Activated T-cell treated with anti-CD3 and anti-CD28 coated beads, Interleukin-2, amount 50 U/mL, for 72 hours (primary cell): ENCODE results near the gene LRMDA. TPM values are rescaled to one million over a fixed set of nuclear protein-coding genes. Genes with fewer than 3 reads are reported as not detected.

ENCODE experiments used
- ATAC-seq, 2 donors: fragments of 150-1000 bp; cut with Tn5 transposase; replicated peaks in 1 of 2; 2 replicates each; pipeline ENCODE4 v1.10.0; 2021; ENCODE audit warnings: moderate library complexity in 2 of 2, mild to moderate bottlenecking in 1 of 2
- DNase-seq, 2 donors: peaks; one replicate each; pipeline ENCODE4 v3.0.0; 2021 to 2022; ENCODE audit warnings: mixed read lengths in 1 of 2
- H3K27ac Mint-ChIP-seq: one replicate; pipeline ENCODE4 v1.8.0; 2022; ENCODE audit warnings: mild to moderate bottlenecking, moderate library complexity, mixed read lengths
- H3K27me3 Mint-ChIP-seq: one replicate; pipeline ENCODE4 v1.8.0; 2022; ENCODE audit warnings: low read depth, mixed read lengths
- H3K36me3 Mint-ChIP-seq, 2 donors: one replicate each; pipeline ENCODE4 v1.8.0; 2022; ENCODE audit warnings: mixed read lengths in 2 of 2, mild to moderate bottlenecking in 1 of 2; ENCODE audit not compliant: insufficient read depth in 2 of 2
- H3K4me1 Mint-ChIP-seq: one replicate; pipeline ENCODE4 v1.8.0; 2022; ENCODE audit warnings: low read depth, mixed read lengths
- H3K4me3 Mint-ChIP-seq, 2 donors: one replicate each; pipeline ENCODE4 v1.8.0; 2022; ENCODE audit warnings: mild to moderate bottlenecking in 2 of 2, mixed read lengths in 2 of 2, moderate library complexity in 2 of 2
- H3K9me3 Mint-ChIP-seq, 2 donors: one replicate each; pipeline ENCODE4 v1.8.0; 2022; ENCODE audit warnings: mixed read lengths in 2 of 2
- total RNA-seq, 2 donors: library from RNA; stranded (reverse); gene quantifications; one replicate each; pipeline ENCODE4 v1.2.3, GENCODE V29; 2022

Gene LRMDA
- total RNA-seq, 2 donors from 2014 or later = not detected

DNA sequence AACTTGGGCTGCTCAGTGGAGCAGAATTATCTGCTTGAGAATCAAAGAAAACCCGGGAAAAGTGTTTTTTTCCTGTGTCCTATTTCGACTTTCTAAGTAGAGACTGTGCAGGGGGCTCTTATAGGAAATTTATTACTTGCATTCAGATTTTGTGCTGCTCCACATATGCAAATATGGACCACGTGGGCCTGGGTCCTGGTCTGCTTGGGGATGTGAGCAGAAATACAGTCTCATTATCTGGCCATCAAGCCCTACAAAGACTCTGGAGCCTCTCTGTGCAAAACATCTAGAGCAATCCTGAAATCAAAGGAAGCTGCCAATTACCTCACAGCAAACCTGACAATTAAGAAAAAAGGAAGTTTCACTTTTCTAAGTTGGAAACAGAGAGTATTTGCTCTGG is 216.9 kb downstream of the LRMDA start:
- Mint-ChIP-seq H3K9me3 (peaks cover 0 to 1% of the 10 kb centered on the region in 2 donors), H3K4me3 (no peak overlapping the region), H3K27me3 (no peaks in the 10 kb centered on the region), H3K4me1 (no peaks in the 10 kb centered on the region), H3K27ac (no peak overlapping the region), H3K36me3 (no peaks in the 10 kb centered on the region)
- ATAC-seq (no peak), DNase-seq (no peak)

DNA sequence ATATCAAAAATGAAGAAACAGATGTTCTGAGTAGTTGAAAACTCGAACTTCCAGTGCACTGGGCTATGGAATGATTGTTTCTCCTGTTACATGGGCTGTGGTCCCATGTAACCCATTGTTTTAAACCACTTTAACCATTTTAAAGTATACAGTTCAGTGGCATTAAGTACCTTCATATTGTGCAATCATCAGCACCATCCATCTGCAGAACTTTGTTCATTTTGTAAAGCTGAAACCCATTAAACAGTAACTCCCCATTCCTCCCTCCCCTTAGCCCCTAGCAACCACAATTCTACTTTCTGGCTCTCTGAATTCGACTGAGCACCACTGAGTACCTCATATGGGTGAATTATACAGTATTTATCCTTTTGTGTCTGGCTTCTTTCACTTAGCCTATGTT is 217.4 kb downstream of the LRMDA start:
- ATAC-seq (no peak), DNase-seq (no peak)
- H3K27ac Mint-ChIP-seq = no peak overlapping the region
- no peak overlapping the region for H3K4me3 Mint-ChIP-seq
- H3K27me3 Mint-ChIP-seq = no peaks in the 10 kb centered on the region
- H3K4me1 Mint-ChIP-seq = no peaks in the 10 kb centered on the region
- no peaks in the 10 kb centered on the region for H3K36me3 Mint-ChIP-seq
- H3K9me3 Mint-ChIP-seq = peaks cover 0 to 1% of the 10 kb centered on the region in 2 donors

DNA sequence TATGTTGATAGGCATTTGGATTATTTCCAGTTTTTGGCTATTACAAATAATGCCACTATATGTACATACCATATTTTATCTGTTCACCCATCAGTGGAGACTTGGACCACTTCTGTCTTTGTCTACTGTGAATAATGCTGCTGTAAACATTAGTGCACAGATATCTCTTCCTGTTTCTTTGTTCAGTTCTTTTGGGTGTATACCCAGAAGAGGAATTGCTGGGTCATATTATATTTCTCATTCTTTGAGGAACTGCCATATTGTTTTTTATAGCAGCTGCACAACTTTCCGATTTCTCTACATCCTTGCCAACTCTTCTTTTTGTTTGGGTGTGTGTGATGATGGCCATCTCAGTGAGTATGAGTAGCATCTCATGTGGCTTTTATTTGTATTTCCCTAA is 218.0 kb downstream of the LRMDA start:
- no peak overlapping the region for H3K4me3 Mint-ChIP-seq
- peaks cover 0 to 1% of the 10 kb centered on the region in 2 donors for H3K9me3 Mint-ChIP-seq
- H3K27ac Mint-ChIP-seq = no peak overlapping the region
- H3K4me1 Mint-ChIP-seq = no peaks in the 10 kb centered on the region
- DNase-seq = no peak
- no peak for ATAC-seq
- no peaks in the 10 kb centered on the region for H3K27me3 Mint-ChIP-seq
- no peaks in the 10 kb centered on the region for H3K36me3 Mint-ChIP-seq

DNA sequence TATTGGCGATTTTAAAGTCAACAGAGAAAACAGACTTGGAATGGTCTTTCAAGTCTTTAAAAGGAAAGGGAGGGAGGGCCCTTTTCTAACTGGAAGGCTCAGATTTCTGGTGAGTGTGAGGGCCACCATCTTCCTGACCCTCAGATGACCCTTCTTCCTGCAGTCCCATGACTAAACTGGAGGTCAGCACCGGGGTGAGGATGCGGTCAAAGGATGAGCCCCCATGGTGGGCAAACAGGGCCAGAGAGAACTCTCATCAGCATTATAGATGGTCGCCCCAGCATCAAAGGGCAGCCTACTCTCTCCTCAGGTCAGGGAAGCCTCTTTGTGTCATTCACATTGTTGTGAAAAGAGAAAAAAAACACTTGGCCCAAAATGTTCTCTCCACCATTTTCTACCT is 219.2 kb downstream of the LRMDA start:
- H3K27me3 Mint-ChIP-seq = no peaks in the 10 kb centered on the region
- no peak for ATAC-seq
- no peaks in the 10 kb centered on the region for H3K36me3 Mint-ChIP-seq
- DNase-seq = no peak
- H3K27ac Mint-ChIP-seq = no peak overlapping the region
- H3K4me3 Mint-ChIP-seq = no peak overlapping the region
- peaks cover 0 to 1% of the 10 kb centered on the region in 2 donors for H3K9me3 Mint-ChIP-seq
- H3K4me1 Mint-ChIP-seq = no peaks in the 10 kb centered on the region

DNA sequence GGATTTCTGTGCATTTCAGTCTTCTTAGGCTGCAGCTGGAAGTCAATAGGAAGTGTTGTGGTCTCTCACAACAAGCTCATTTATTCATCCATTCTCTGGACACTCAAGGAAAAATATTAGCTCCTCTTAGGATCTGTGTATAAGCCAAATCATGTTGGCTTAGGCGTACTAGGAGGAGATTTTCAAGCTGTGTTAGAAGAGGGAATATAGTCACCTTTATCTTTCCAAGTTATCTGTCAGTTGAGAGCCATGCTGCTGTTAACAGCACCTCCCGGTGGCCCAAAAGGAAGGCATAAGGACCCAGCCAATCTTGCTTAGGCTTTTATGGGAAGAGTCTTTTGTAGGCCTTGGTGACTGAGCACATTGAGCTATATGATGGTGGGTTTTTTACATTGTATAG is 220.0 kb downstream of the LRMDA start:
- H3K27me3 Mint-ChIP-seq = no peaks in the 10 kb centered on the region
- ATAC-seq (no peak), DNase-seq (no peak)
- peaks cover 0 to 1% of the 10 kb centered on the region in 2 donors for H3K9me3 Mint-ChIP-seq
- H3K36me3 Mint-ChIP-seq = no peaks in the 10 kb centered on the region
- no peaks in the 10 kb centered on the region for H3K4me1 Mint-ChIP-seq
- H3K4me3 Mint-ChIP-seq = no peak overlapping the region
- no peak overlapping the region for H3K27ac Mint-ChIP-seq

DNA sequence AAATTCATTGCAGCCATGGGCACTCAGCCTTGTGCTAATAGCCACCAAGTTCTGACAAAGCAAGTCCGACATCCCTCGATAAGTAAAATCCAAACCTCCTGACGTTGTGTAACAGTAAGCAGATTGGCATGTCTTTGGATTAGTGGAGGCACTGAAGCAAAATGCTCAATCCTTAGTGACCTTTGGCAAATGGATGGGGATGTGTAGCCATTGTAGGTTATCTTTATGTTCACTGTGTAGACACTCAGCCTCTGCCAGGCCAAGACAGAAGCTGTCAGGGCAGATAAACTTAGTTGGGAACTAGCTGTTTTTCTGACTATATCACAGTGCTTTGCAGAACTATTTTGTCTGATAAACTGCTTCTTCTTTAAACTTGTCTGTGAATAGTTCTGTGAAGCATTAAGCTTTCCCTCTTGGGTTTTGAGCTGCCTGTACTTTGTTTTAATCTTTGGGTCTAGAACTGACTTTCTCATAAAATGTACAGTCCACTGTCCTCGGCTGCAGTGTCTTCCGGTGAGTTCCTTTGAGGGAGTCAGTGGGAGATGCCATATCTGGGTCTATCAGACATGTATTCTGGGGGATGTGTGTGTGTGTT is 220.8 kb downstream of the LRMDA start:
- peaks cover 0 to 1% of the 10 kb centered on the region in 2 donors for H3K9me3 Mint-ChIP-seq
- ATAC-seq (no peak), DNase-seq (no peak)
- no peaks in the 10 kb centered on the region for H3K36me3 Mint-ChIP-seq
- no peak overlapping the region for H3K4me3 Mint-ChIP-seq
- H3K27ac Mint-ChIP-seq = no peak overlapping the region
- H3K27me3 Mint-ChIP-seq = no peaks in the 10 kb centered on the region
- no peaks in the 10 kb centered on the region for H3K4me1 Mint-ChIP-seq

DNA sequence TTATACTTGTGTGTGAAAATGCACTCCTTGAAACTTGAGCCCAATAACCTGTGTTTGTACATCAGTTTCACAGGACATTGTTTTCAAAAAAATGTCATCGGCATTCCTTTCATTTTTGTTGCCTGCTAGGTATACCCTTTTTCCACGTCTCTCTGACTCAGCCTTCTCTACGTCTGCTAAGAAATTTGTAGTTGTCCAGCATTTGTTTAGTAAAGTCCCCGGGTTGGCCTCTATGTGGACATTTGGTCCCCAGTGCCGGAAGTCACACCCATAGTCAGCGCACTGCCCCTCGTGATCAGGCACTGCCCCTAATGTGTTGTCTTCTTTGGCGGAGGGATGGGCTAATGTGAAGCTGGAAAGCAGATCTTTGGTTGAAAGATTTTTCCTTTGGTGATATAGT is 222.3 kb downstream of the LRMDA start:
- Mint-ChIP-seq H3K4me1 (no peaks in the 10 kb centered on the region), H3K36me3 (no peaks in the 10 kb centered on the region), H3K27me3 (no peaks in the 10 kb centered on the region), H3K27ac (no peak overlapping the region), H3K4me3 (no peak overlapping the region), H3K9me3 (peaks cover 0 to 1% of the 10 kb centered on the region in 2 donors)
- ATAC-seq = no peak
- no peak for DNase-seq

DNA sequence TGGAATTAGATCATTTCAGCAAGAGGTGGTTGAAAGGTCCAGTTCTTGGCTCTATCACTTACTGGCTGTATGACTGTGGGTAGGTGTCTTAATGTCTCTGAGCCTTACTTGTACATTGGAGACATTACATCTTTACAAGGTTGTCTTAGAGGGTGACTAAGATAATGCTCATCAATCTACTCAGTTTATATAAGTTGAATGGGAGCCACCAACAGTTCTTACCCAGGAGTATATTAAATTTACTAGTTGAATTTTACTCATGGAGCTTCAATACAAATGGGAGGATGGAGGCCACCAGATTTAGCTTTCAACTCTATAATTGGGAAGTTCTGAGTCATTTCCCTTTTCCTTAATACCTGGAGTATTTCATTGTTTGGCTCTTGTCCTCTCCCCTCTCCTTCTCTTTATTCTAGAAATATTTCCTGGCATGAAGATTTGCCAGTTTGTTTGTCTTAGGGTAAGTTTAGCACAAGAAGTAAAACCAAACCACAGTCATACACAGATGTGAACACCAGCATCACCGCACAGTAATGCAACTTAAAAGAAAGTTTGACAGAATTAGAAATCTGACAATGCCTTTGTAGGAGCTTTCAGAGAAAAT is 222.8 kb downstream of the LRMDA start:
- DNase-seq (no peak), ATAC-seq (no peak)
- no peak overlapping the region for H3K4me3 Mint-ChIP-seq
- H3K27me3 Mint-ChIP-seq = no peaks in the 10 kb centered on the region
- H3K36me3 Mint-ChIP-seq = no peaks in the 10 kb centered on the region
- H3K9me3 Mint-ChIP-seq = peaks cover 0 to 1% of the 10 kb centered on the region in 2 donors
- no peaks in the 10 kb centered on the region for H3K4me1 Mint-ChIP-seq
- no peak overlapping the region for H3K27ac Mint-ChIP-seq

DNA sequence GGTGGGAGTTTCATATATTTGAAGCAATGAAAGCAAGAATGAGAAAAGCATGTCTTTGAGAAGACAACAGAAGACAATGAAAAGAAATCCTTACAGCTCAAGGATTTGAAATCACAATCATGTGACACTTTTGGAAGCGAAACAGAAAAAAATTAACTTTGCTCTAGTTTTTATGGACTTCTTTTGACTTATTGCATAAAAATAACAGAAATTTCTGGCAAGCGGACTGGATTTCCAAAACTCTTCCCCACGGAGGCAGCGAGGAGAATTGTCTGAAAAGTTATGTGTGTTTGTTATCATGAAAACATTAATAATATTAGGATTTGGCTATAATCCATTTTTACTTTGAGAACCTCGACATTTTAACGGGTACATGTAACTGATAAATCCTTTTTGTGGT is 223.3 kb downstream of the LRMDA start:
- Mint-ChIP-seq H3K9me3 (no peaks in the 10 kb centered on the region), H3K27ac (no peak overlapping the region), H3K4me1 (no peaks in the 10 kb centered on the region), H3K27me3 (no peaks in the 10 kb centered on the region), H3K4me3 (no peak overlapping the region), H3K36me3 (no peaks in the 10 kb centered on the region)
- ATAC-seq (no peak), DNase-seq (no peak)

DNA sequence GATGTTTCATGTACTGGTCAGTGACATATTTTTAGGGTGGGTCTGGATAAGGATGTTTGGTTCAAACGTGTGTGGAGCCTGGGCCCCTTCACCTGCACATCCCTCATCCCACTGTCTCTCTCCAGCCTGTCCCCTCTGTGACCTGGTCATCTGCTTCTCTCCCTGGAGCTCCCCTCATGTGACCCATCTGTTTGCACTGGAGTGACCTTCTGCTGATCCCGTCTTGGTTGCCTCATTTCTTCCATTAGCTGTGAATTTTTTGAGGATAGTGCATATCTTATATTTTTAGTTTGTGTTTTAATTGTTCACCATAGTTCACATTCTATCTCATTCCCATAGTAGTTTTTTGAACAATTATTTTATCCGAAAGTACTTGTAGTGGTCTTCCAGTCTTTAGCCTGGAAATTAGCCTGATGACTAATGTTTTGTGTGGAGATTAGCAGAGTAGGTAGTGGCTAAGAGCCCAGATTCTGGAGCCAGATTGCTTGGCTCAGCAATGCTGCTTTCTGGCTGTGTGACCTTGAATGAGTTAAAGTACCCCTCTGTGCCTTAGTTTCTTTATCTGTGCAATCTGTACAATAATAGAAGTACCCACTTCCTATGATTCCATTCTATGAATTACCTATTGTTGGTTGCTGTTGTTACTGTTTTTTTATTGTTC is 224.5 kb downstream of the LRMDA start:
- Mint-ChIP-seq H3K4me3 (no peak overlapping the region), H3K27me3 (no peaks in the 10 kb centered on the region), H3K4me1 (no peaks in the 10 kb centered on the region)

DNA sequence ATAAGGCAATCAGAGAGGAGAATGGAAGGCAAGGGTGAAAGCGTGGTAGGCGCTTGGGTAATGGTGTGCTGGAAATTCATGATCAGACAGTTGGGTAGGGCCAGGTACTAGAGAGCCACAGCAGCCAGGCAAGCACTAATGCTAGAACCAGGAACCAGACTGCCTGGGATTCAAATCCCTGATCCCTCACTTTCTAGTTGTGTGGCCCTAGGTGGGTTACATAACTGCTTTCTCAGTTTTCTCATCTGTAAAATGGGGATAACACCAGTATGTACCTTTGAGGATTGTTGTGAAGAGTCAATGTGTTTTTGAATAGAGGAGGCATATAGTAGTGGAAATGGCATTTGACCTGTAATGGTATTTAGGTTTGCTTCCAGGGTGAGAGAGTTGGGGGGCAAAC is 225.9 kb downstream of the LRMDA start:
- Mint-ChIP-seq H3K4me3 (no peak overlapping the region), H3K4me1 (no peaks in the 10 kb centered on the region), H3K36me3 (no peaks in the 10 kb centered on the region), H3K9me3 (no peaks in the 10 kb centered on the region), H3K27me3 (no peaks in the 10 kb centered on the region), H3K27ac (no peak overlapping the region)
- no peak for DNase-seq
- ATAC-seq = no peak

More for the DNA sequence above, 224.5 kb downstream of the LRMDA start:
- no peak for DNase-seq
- H3K27ac Mint-ChIP-seq = no peak overlapping the region
- no peak for ATAC-seq
- H3K36me3 Mint-ChIP-seq = no peaks in the 10 kb centered on the region
- no peaks in the 10 kb centered on the region for H3K9me3 Mint-ChIP-seq

DNA sequence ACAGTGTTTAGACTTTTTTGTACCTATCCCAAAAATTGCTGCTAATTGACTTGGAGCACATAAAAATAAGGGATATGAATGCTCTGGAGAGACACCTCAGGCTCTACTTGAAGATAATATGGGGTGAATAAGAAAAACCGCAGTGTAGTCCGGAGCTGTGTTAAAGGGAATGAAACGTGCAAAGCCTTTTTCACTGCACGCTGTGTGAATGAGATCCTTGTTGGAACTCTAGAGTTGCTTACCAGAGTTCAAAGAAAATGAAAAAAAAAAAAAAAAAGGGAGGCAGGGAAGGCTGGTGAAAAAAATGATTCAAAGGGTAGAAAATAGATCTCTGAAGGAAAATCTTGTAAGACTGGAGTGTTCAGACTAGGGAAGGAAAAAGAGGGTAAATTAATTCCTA is 226.6 kb downstream of the LRMDA start:
- Mint-ChIP-seq H3K4me1 (no peaks in the 10 kb centered on the region), H3K9me3 (no peaks in the 10 kb centered on the region), H3K27ac (no peak overlapping the region), H3K4me3 (no peak overlapping the region), H3K27me3 (no peaks in the 10 kb centered on the region), H3K36me3 (no peaks in the 10 kb centered on the region)
- no peak for DNase-seq
- no peak for ATAC-seq

DNA sequence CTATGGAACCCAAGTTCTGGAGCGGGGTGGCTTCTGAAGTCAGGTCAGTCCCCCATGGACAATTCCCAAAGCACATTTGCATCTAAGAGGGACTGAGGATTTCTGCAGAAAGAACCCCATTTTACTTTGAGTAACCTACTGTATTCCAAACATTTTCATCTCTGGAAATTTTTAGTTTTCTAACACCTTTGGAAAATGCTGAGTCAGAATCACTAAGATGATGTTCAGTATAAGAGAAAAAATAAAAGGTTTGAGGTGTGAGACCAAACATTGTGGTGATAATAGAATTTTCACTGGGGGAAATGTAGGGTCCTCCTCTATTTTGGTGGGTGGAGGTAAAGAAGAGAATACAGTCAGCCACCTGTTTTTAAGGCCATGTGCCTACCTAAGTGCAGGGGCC is 227.1 kb downstream of the LRMDA start:
- Mint-ChIP-seq H3K4me1 (no peaks in the 10 kb centered on the region), H3K36me3 (no peaks in the 10 kb centered on the region), H3K9me3 (no peaks in the 10 kb centered on the region), H3K27me3 (no peaks in the 10 kb centered on the region), H3K27ac (no peak overlapping the region), H3K4me3 (no peak overlapping the region)
- DNase-seq (no peak), ATAC-seq (no peak)

DNA sequence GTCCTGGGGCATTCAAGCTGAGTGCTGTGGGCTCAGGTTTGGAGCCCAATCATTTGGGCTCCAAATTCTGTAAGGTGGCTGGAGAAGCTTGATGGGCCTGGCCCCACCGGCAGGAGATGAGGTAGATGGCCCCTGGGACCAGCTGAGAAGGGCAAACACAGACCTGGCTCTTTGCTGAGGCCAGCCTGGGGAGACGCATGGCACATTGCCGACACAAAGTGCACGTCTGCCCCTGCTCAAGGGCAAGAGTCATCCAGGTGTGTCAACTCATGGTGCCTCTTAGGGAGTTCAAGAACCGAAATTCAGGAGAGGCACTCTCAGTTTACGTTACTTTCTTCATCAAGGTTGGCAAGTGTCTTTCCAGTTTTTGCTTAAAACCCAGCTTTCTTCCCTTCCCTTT is 227.5 kb downstream of the LRMDA start:
- peaks cover 3% of the 10 kb centered on the region for H3K27me3 Mint-ChIP-seq
- no peak for ATAC-seq
- H3K36me3 Mint-ChIP-seq = no peaks in the 10 kb centered on the region
- H3K4me1 Mint-ChIP-seq = no peaks in the 10 kb centered on the region
- H3K4me3 Mint-ChIP-seq = no peak overlapping the region
- no peak for DNase-seq
- H3K27ac Mint-ChIP-seq = no peak overlapping the region
- H3K9me3 Mint-ChIP-seq = no peaks in the 10 kb centered on the region
